Measurements from ENCODE around the gene SLC16A3.
"Not testable (repeated sequence)": the region's sequence is repeated elsewhere in the genome, so short reads cannot be mapped to it uniquely, and the experiment has no call there.

SLC16A3 gene

GRCh38 chr17:82204831-82205719, 23.8 kb upstream of the SLC16A3 start:
- DNase-seq (ENCODE audit: low read depth in 2 of 2), result no peak

GRCh38 chr17:82205720-82206508, 22.9 kb upstream of the SLC16A3 start:
- no peak for DNase-seq (ENCODE audit: low read depth in 2 of 2)

GRCh38 chr17:82210655-82211054, 18.2 kb upstream of the SLC16A3 start:
- DNase-seq (ENCODE audit: low read depth in 2 of 2), result not testable (repeated sequence)

GRCh38 chr17:82212331-82213250, 16.3 kb upstream of the SLC16A3 start, which contains the start of gene CCDC57:
CCDC57 (minus strand) TSS chr17:82212842; CDS start chr17:82201944, 10,898 bp downstream.
- no peak for DNase-seq (ENCODE audit: low read depth in 2 of 2)

- DNase-seq (ENCODE audit: low read depth in 2 of 2), result peak in 1 of 2 donors; percentile 62
These were observed 15.4 kb upstream of the SLC16A3 start for GRCh38 chr17:82213251-82214011.

- no peak for DNase-seq (ENCODE audit: low read depth in 2 of 2)
These were observed 14.7 kb upstream of the SLC16A3 start for GRCh38 chr17:82214012-82214628.

- DNase-seq (ENCODE audit: low read depth in 2 of 2), result no peak
These were observed 13.5 kb upstream of the SLC16A3 start for GRCh38 chr17:82215095-82215971.

- DNase-seq (ENCODE audit: low read depth in 2 of 2), result no peak
These were observed 12.9 kb upstream of the SLC16A3 start for GRCh38 chr17:82215972-82216300.

- no peak for DNase-seq (ENCODE audit: low read depth in 2 of 2)
These were observed 12.3 kb upstream of the SLC16A3 start for GRCh38 chr17:82216301-82217119.

GRCh38 chr17:82217120-82217529, 11.7 kb upstream of the SLC16A3 start:
- no peak for DNase-seq (ENCODE audit: low read depth in 2 of 2)

GRCh38 chr17:82217530-82218204, 11.2 kb upstream of the SLC16A3 start:
- DNase-seq (ENCODE audit: low read depth in 2 of 2), result no peak

GRCh38 chr17:82218349-82219075, 10.3 kb upstream of the SLC16A3 start:
- DNase-seq (ENCODE audit: low read depth in 2 of 2), result no peak

- no peak for DNase-seq (ENCODE audit: low read depth in 2 of 2)
These were observed 9.8 kb upstream of the SLC16A3 start for GRCh38 chr17:82219083-82219482.

- no peak for DNase-seq (ENCODE audit: low read depth in 2 of 2)
These were observed 8.8 kb upstream of the SLC16A3 start for GRCh38 chr17:82219753-82220709.

GRCh38 chr17:82221341-82221902, 7.4 kb upstream of the SLC16A3 start:
- no peak for DNase-seq (ENCODE audit: low read depth in 2 of 2)

- DNase-seq (ENCODE audit: low read depth in 2 of 2), result no peak
These were observed 6.0 kb upstream of the SLC16A3 start for GRCh38 chr17:82222816-82223215.

Data from stimulated activated CD4-positive, alpha-beta T cell treated with anti-CD3 and anti-CD28 coated beads, Interleukin-1b, Interleukin-23, amount 100 ng/mL, for 1 hour (primary cell).